IPS-20b (cell line): ENCODE data around the gene TTLL1.
"Not testable (repeated sequence)": the region's sequence is repeated elsewhere in the genome, so short reads cannot be mapped to it uniquely, and the experiment has no call there.

Experiments
- H3K27ac ChIP-seq: one replicate; pipeline ENCODE4 v1.5.1; 2013; ENCODE audit warnings: low read length
- H3K27me3 ChIP-seq: 2 replicates; pipeline ENCODE4 v1.6.1; 2013; ENCODE audit warnings: mild to moderate bottlenecking, low read length, inconsistent platforms; ENCODE audit not compliant: insufficient read depth
- H3K36me3 ChIP-seq: 2 replicates; pipeline ENCODE4 v1.6.1; 2013; ENCODE audit warnings: low read depth, mild to moderate bottlenecking, inconsistent platforms, low read length, moderate library complexity; ENCODE audit not compliant: insufficient read depth
- H3K4me1 ChIP-seq: 2 replicates; pipeline ENCODE4 v1.6.1; 2013; ENCODE audit warnings: mild to moderate bottlenecking, control low read depth, inconsistent platforms, low read length, moderate library complexity; ENCODE audit not compliant: insufficient read depth
- H3K4me3 ChIP-seq: 2 replicates; pipeline ENCODE4 v1.5.1; 2013; ENCODE audit warnings: mild to moderate bottlenecking, low read length, inconsistent platforms
- H3K9ac ChIP-seq: 2 replicates; pipeline ENCODE4 v1.6.1; 2013; ENCODE audit warnings: low read depth, mild to moderate bottlenecking, inconsistent platforms, low read length, moderate library complexity
- H3K9me3 ChIP-seq: 2 replicates; pipeline ENCODE4 v1.6.1; 2013; ENCODE audit warnings: mild to moderate bottlenecking, low read depth, low read length, inconsistent platforms; ENCODE audit not compliant: insufficient read depth

The TTLL1 gene

DNA sequence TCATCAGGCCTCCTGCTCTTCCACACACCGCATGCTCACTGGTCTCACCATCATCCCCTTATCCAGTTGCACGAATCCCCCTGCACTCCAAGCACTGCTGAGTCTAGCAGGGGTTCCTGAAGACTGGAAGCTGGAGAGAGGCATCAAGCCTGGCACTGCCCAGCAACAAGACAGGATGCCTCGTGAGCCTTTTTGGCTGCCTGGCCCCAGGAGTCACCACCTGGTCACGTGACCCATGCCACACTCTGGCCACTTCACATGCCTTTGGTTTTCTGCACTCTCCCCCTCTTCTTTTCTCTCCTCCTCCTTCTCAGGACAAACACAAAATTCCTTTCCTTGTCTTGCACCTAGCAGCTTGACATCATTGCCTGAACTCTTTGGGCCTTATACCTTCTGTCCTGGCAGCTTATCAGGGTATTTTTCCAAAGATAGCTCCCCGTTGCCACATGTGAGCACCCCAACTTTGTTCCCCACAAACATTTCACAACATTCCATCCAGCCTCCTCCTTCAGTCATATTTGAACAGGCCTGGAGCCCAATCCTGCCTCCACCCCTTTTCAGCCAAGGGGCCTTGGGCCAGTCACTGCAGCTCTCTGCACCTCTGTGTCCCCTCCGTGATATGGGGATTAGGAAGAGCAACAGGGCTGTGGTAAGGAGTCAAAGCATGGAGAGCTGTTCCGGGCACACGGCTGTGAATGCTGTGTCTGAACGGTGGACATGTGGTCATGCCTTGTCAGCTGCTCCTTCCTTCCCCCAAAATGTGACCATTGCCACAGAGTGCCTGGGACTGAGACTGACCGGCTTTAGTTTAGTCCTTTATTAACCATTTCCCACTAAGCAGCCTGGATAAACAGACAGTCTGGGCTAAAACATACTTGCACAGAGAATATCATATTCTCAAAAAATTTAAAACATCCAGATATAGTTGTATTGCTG is 71.4 kb downstream of the TTLL1 start:
- Histone ChIP-seq H3K27ac (no peak overlapping the region), H3K4me1 (0 out of 2 replicates have a peak, but pooled peaks cover 3% of the 10 kb centered on the region), H3K9ac (no peak overlapping the region), H3K36me3 (no peaks in the 10 kb centered on the region), H3K9me3 (no peaks in the 10 kb centered on the region), H3K4me3 (no peak overlapping the region), H3K27me3 (peaks cover 7% of the 10 kb centered on the region; the same call in 1 of the 2 replicates)

GRCh38 chr22:43016150-43016549 is 73.0 kb downstream of the TTLL1 start:
- H3K9me3 ChIP-seq, H3K4me1 ChIP-seq, H3K27me3 ChIP-seq, H3K9ac ChIP-seq, H3K36me3 ChIP-seq, H3K27ac ChIP-seq: not testable (repeated sequence)
- peak overlapping the region; percentile 83; the same call in 1 of the 2 replicates for H3K4me3 ChIP-seq

GRCh38 chr22:43015677-43016042 is 73.5 kb downstream of the TTLL1 start:
- Histone ChIP-seq H3K27ac (no peak overlapping the region), H3K9me3 (no peaks in the 10 kb centered on the region), H3K36me3 (no peaks in the 10 kb centered on the region), H3K27me3 (peaks cover 7% of the 10 kb centered on the region; the same call in 1 of the 2 replicates), H3K4me1 (peaks cover 9% of the 10 kb centered on the region; the same call in 1 of the 2 replicates), H3K4me3 (peak overlapping the region; percentile 83), H3K9ac (peak overlapping the region; percentile 81; the same call in 1 of the 2 replicates)

DNA sequence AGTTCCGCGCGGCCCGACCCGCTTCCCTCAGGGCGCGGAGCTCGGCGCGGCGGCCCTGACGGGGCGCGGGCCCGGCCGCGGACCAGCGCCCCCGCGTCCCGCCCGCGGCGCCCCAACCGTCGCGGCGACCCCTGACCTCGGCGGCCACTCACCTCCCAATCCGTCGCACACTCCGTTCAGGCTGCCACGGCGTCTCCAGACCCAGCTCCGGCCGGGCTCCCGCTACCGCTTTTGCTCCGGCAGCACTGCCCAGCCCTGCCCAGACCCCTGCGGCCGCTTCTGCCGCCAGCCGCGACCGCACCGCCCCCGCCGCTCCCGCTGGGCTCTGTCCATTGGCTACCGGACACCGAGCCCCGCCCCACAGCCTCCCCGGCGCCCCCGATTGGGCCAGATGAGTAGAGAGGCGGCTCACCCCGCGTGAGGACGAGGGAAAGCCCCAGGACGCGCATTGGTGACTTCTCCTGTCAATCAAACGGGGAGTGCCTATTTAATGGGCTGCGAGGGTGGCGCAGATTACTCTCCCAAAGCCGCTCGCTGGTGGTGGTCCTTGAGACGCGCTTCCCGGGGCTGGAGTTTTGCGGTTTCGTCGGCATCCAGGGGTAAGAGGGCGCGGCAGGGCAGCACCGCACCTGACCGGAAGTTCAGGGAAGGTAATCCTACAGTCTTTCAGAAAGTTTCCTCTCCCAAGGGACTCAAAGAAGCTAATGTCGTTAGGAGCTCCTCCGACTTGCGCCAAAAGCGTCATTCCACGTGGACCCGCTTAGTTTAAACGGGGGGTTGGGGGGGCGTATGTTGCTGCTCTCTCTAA is 74.1 kb downstream of the TTLL1 start, which contains the start of gene PACSIN2:
PACSIN2 (minus strand) TSS at position 281 of the 808 bp plus-strand sequence. CDS start 103,069 bp downstream, outside the sequence.
- H3K9me3 ChIP-seq: no peaks in the 10 kb centered on the region
- peaks cover 9% of the 10 kb centered on the region; the same call in 1 of the 2 replicates for H3K4me1 ChIP-seq
- H3K27ac ChIP-seq: no peak within 1 kb of the TSS
- H3K36me3 ChIP-seq: no peaks in the 10 kb centered on the region
- peak within 1 kb of the TSS; percentile 84 for H3K4me3 ChIP-seq
- H3K27me3 ChIP-seq: peaks cover 7% of the 10 kb centered on the region; the same call in 1 of the 2 replicates
- peak within 1 kb of the TSS; percentile 81 for H3K9ac ChIP-seq

- Histone ChIP-seq H3K27ac (no peak overlapping the region), H3K4me1 (peaks cover 9% of the 10 kb centered on the region; the same call in 1 of the 2 replicates), H3K9ac (peak overlapping the region; percentile 79), H3K4me3 (peak overlapping the region; percentile 84), H3K27me3 (peaks cover 7% of the 10 kb centered on the region; the same call in 1 of the 2 replicates), H3K36me3 (no peaks in the 10 kb centered on the region), H3K9me3 (no peaks in the 10 kb centered on the region)
Observed at GRCh38 chr22:43014316-43014868, 74.8 kb downstream of the TTLL1 start.

- H3K4me3 ChIP-seq: peak overlapping the region; percentile 84
- no peaks in the 10 kb centered on the region for H3K36me3 ChIP-seq
- H3K9ac ChIP-seq: peak overlapping the region; percentile 79; the same call in 1 of the 2 replicates
- no peak overlapping the region for H3K27ac ChIP-seq
- H3K9me3 ChIP-seq: no peaks in the 10 kb centered on the region
- H3K4me1 ChIP-seq: peaks cover 9% of the 10 kb centered on the region; the same call in 1 of the 2 replicates
- H3K27me3 ChIP-seq: peaks cover 7% of the 10 kb centered on the region; the same call in 1 of the 2 replicates
Observed at GRCh38 chr22:43013355-43014315, 75.6 kb downstream of the TTLL1 start.

DNA sequence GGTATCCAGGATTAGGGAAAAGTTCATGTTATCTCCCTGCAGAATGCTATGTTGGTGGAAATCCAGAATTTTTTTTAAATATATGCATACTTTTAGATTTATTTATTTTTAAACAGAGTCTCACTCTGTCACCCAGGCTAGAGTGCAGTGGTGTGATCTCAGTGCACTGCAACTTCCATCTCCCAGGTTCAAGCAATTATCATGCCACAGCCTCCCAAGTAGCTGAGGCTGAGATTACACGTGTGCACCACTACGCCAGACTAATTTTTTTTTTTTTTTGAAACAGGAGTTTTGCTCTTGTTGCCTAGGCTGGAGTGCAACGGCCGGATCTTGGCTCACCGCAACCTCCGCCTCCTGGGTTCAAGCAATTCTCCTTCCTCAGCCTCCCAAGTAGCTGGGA is 76.8 kb downstream of the TTLL1 start:
- Histone ChIP-seq H3K9ac (no peak overlapping the region), H3K27ac (no peak overlapping the region), H3K4me3 (no peak overlapping the region), H3K36me3 (no peaks in the 10 kb centered on the region), H3K4me1 (peaks cover 9% of the 10 kb centered on the region; the same call in 1 of the 2 replicates), H3K27me3 (peaks cover 7% of the 10 kb centered on the region; the same call in 1 of the 2 replicates), H3K9me3 (no peaks in the 10 kb centered on the region)

DNA sequence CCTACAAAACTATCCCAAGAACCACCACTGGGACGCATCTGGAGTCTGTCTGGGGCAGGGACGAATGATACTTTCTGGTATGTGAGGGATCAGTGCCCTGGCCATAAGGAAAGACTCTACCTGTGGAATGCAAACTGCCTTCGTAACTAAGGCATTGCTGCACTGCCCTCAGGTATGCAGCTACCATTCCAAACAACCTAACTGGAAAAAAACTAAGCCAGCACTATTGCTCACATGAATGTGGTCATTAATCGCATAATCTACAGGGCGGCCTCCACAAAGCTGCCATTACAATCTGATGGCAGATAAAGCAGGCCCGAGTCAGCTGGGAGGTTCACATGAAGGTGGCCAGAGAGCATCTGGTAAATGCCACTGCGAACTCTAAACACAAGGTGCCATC is 78.1 kb downstream of the TTLL1 start:
- Histone ChIP-seq H3K36me3 (no peaks in the 10 kb centered on the region), H3K27me3 (peaks cover 7% of the 10 kb centered on the region; the same call in 1 of the 2 replicates), H3K27ac (no peak overlapping the region), H3K4me1 (peaks cover 11% of the 10 kb centered on the region; the same call in 1 of the 2 replicates), H3K9ac (no peak overlapping the region), H3K9me3 (no peaks in the 10 kb centered on the region), H3K4me3 (no peak overlapping the region)

- Histone ChIP-seq H3K27me3 (no peaks in the 10 kb centered on the region), H3K9ac (no peak overlapping the region), H3K9me3 (no peaks in the 10 kb centered on the region), H3K4me1 (peaks cover 22% of the 10 kb centered on the region), H3K36me3 (no peaks in the 10 kb centered on the region), H3K4me3 (no peak overlapping the region), H3K27ac (no peak overlapping the region)
Observed at GRCh38 chr22:43009444-43009843, 79.7 kb downstream of the TTLL1 start.

DNA sequence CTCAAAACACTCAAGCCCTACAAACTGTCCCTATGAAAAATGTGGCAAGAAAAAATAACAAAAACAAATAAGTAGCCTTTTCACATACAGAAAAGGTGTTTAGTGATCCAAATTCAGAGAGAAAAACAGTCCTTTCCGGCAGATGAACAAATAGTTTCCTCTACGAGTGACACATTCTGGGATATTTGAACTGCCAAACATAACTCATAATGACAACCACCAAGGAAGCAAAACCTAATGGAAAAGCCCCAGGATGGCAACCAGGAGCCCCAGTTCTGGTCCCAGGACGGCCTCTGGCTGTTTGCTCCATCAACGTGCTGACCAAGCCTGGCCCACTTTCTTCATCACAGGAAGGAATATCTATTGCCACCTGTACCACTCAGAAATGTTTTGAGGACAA is 80.3 kb downstream of the TTLL1 start:
- Histone ChIP-seq H3K4me1 (peaks cover 22% of the 10 kb centered on the region), H3K9ac (no peak overlapping the region), H3K4me3 (no peak overlapping the region), H3K9me3 (no peaks in the 10 kb centered on the region), H3K36me3 (no peaks in the 10 kb centered on the region), H3K27me3 (no peaks in the 10 kb centered on the region), H3K27ac (no peak overlapping the region)
